GM12874 (cell line): ENCODE results near the gene CDKN2B-AS1.

ENCODE experiments used
- TF ChIP-seq, protein P1 (sequence below): IDR thresholded peaks from 2 replicates; pipeline ENCODE4 v1.5.1; 2011; ENCODE audit warnings: low read depth, mild to moderate bottlenecking, control low read depth, low read length, moderate library complexity; ENCODE audit not compliant: insufficient read depth

Gene CDKN2B-AS1

DNA sequence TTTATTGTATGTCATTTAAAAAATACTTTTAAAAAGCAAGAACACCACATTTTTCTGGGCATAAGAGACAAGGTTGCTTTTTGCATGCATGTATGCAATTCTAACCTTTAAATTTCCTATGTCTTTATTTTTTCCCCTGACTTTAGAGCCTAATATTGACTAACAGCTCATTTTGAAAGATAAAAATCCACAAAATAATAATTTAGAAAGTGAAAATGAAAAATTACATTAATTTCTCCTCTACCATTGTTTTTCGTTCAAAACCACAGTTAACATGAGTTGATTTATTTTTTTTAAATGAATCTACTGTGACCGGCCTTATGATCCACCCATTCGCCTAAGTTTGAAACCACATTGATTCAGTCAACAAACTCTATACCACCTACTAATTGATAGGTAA lies 152.0 kb downstream of the CDKN2B-AS1 start:
- TF ChIP-seq, protein P1, sequence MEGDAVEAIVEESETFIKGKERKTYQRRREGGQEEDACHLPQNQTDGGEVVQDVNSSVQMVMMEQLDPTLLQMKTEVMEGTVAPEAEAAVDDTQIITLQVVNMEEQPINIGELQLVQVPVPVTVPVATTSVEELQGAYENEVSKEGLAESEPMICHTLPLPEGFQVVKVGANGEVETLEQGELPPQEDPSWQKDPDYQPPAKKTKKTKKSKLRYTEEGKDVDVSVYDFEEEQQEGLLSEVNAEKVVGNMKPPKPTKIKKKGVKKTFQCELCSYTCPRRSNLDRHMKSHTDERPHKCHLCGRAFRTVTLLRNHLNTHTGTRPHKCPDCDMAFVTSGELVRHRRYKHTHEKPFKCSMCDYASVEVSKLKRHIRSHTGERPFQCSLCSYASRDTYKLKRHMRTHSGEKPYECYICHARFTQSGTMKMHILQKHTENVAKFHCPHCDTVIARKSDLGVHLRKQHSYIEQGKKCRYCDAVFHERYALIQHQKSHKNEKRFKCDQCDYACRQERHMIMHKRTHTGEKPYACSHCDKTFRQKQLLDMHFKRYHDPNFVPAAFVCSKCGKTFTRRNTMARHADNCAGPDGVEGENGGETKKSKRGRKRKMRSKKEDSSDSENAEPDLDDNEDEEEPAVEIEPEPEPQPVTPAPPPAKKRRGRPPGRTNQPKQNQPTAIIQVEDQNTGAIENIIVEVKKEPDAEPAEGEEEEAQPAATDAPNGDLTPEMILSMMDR: no peak

DNA sequence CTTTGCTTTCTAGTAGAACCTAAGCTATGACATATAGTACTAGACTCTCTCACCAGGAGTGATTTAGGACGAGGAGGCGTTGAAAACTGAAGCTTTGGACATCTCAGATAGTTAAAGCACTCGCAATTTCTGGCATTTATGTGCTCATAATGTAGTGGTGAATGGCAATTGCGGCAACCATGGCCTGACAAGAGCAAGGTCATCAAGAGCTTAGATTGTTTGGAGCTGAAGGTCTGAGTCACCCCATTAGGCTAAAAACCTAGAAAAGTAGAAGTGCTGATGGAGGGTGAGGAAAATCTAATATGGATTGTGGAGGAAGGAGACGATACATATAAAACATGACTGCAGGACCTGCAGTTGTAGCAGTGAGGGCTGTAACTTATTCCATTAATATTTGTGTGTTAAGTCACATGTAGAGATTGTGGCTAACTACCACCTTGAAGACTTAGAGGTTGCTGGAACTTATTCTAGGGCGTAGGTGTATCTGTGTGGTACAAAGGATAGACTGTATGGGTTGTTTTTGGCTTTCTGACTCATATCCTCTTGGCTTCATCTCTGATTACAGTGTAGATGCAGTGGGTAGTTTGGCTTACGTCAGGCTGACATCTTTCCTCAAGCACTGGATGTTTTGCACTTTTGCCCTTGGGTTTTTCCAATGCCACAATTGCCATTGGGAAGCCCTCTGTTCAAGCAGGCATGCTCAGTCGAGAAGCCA lies 153.4 kb downstream of the CDKN2B-AS1 start:
- TF ChIP-seq, protein P1: no peak

DNA sequence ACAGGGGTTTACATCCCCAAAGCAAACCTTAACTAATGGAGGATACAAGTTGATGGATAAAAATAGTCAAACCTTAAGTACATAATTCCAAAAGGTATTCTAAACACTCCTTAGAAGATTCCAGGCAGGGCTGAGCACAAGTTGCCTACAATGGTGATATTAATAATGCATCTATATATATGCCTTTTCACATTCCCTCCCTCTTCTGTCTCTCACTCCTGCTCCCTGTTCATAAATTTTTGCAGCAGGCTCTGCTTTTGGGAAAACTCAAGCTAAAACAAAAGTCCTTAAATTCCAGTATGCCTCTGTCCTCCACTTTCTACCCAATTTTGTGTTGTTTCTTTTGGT lies 153.9 kb downstream of the CDKN2B-AS1 start:
- TF ChIP-seq, protein P1: no peak

DNA sequence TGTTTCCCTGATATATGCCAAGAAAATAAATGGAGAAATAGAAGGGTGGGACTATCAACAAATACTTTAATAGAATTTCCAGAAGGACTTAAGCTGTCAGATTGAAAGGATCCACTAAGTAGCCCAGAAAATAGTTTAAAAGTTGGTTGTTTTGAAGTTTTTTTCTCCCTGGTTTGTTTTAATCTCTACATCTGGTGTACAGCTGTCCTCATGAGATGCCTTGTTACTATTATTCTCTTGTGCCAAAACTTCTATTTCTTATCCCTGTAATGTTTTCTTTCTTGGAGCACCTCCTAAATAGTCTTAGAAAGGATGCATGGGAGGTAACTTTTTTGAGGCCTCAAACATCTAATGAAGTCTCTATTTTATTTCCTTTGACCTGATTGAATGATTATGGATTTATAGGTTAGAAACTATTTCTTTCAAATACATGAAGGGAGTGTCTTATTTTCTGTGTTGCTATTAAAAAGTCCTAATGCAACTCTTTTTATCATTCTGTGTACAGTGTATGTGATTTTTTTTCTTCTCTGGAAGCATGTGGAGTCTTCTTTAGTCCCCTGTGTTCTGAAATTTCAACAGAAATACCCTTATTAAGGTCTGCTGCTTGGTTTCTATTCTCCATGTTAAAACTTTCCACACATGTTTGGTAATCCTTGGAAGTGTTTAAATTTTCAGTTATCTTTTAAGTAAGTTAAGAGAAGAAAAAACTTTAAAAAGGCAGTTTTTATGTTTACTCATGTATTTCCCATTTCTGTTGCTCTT lies 154.5 kb downstream of the CDKN2B-AS1 start:
- TF ChIP-seq, protein P1: no peak

DNA sequence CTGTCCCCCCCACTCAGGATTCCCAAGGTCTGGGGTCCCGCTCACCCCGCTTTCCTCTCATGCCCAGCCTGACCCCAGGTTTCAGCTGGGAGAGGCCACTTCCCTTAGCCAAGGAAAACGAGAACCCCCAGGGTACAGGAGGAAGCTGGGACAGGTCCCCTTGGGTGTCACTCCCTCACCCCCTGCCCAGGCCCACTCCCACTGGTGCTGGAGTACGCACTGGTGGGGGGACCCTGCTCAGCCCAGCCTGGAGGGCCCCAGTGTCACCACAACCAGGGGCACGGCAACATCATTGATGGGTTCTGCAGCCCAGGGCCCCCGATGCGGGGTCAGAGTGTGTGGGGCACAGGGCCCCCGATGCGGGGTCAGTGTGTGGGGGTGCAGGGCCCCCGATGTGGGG lies 159.5 kb downstream of the CDKN2B-AS1 start:
- TF ChIP-seq, protein P1: no peak

DNA sequence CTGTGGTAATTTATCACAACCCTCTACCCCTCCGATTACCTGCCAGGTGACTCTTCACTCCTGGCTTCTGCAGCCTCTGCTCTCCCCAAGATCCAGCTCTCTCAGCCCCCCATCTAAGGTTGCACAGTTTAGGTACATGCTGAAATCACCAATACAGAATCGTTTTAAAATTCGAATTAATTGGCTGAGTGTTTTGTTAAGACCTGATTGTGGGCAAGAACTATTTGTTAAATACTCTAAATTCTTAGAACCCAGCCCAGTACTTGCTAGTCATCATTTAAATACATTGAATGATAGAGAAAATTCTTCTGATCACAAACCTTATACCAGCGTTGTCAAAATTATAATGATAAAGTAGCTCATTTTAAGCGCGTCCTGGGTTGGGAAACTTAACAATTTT lies 162.0 kb downstream of the CDKN2B-AS1 start:
- TF ChIP-seq, protein P1: no peak

DNA sequence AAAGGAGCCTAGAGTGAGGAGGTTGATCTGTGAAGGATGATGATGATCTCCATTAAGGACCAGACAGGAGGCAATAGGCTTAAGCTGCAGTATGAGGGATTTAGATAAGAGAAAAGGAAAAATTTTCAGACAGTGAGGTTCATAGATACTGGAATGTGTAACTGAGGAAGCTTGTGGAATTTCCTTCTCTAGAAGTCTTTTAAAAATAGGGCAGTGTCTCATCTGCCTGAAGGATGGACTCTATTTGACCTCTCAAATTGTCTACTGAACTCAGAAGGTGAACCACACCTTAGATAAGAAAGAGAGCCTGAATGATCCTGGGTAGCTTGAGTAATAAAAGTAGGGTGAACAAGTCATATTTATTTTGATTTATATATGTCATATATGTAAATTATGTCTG lies 162.7 kb downstream of the CDKN2B-AS1 start:
- TF ChIP-seq, protein P1: no peak
